B cell (primary cell): Measurements from ENCODE around the gene COL4A5.

Experiments
- CTCF ChIP-seq: fragments of 200-600 bp; IDR thresholded peaks from one replicate; pipeline ENCODE4 v1.8.0; 2022; ENCODE audit warnings: antibody characterized with exemption, mild to moderate bottlenecking
- EZH2 ChIP-seq: IDR thresholded peaks from 2 replicates; pipeline ENCODE4 v1.6.1; 2012; ENCODE audit warnings: borderline replicate concordance, low read depth, mild to moderate bottlenecking, moderate library complexity, low read length; ENCODE audit not compliant: insufficient read depth, poor library complexity, severe bottlenecking

- TF ChIP-seq CTCF (no peak), EZH2 (no peak)
Observed at GRCh38 chrX:108640817-108641216, 201.2 kb downstream of the COL4A5 start.
